IMR-90 (cell line): ENCODE data around the gene TRPM3. TPM values are rescaled to one million over a fixed set of nuclear protein-coding genes. Genes with fewer than 3 reads are reported as not detected.

Source experiments
- ATAC-seq: fragments of 200-7000 bp; cut with Tn5 transposase; 2 replicates; pipeline ENCODE4 v1.9.1; 2020; ENCODE audit warnings: low read depth, mild to moderate bottlenecking, moderate library complexity
- BruUV-seq: library from RNA; stranded (reverse); fragments of 400-500 nt; replicated peaks from 2 replicates; lab custom pipeline; 2021; lab: Mats Ljungman, UMichigan
- CTCF ChIA-PET: fragments of 300-600 bp; formaldehyde crosslinking; extraction: SDS; loops from one replicate; lab custom pipeline; 2021; ENCODE audit warnings: antibody characterized with exemption; lab: Yijun Ruan, JAX
- POLR2A ChIA-PET: fragments of 300-600 bp; sonication (Branson Sonifier 250); formaldehyde crosslinking; loops from one replicate; lab custom pipeline; 2022; ENCODE audit warnings: antibody characterized with exemption; ENCODE audit not compliant: unreplicated experiment; lab: Charles Lee
- DNase-seq: peaks from one replicate; pipeline ENCODE4 v3.0.0; 2013
- H2AFZ ChIP-seq: replicated peaks from 2 replicates; pipeline ENCODE3; 2013; ENCODE audit warnings: low read length, mild to moderate bottlenecking; ENCODE audit not compliant: poor library complexity
- H2AK5ac ChIP-seq: 2 replicates; pipeline ENCODE4 v1.6.1; 2013; ENCODE audit warnings: low read depth, low read length, inconsistent platforms
- H2AK9ac ChIP-seq: replicated peaks from 2 replicates; pipeline ENCODE3; 2013; ENCODE audit warnings: mild to moderate bottlenecking, low read depth, low read length, moderate library complexity; ENCODE audit not compliant: poor library complexity
- H2BK120ac ChIP-seq: 2 replicates; pipeline ENCODE4 v1.6.1; 2013; ENCODE audit warnings: low read depth, low read length, inconsistent platforms
- H2BK15ac ChIP-seq: 3 replicates; pipeline ENCODE4 v1.6.1; 2013; ENCODE audit warnings: low read depth, low read length, inconsistent platforms
- H2BK20ac ChIP-seq: 2 replicates; pipeline ENCODE4 v1.6.1; 2013; ENCODE audit warnings: low read depth, mild to moderate bottlenecking, inconsistent platforms, low read length, moderate library complexity
- H2BK5ac ChIP-seq: 2 replicates; pipeline ENCODE4 v1.6.1; 2013; ENCODE audit warnings: mild to moderate bottlenecking, low read depth, low read length, inconsistent platforms; ENCODE audit not compliant: poor library complexity, severe bottlenecking
- H3K14ac ChIP-seq: replicated peaks from 2 replicates; pipeline ENCODE4 v1.6.1; 2013; ENCODE audit warnings: low read depth, low read length, inconsistent platforms
- H3K18ac ChIP-seq: 2 replicates; pipeline ENCODE4 v1.6.1; 2013; ENCODE audit warnings: low read depth, low read length, control low read depth
- H3K23ac ChIP-seq: 2 replicates; pipeline ENCODE4 v1.6.1; 2013; ENCODE audit warnings: low read depth, low read length, inconsistent platforms
- H3K27ac ChIP-seq: 2 replicates; pipeline ENCODE4 v1.5.1; 2013; ENCODE audit warnings: mild to moderate bottlenecking, control low read depth, low read length; ENCODE audit not compliant: insufficient read depth
- H3K27me3 ChIP-seq: 2 replicates; pipeline ENCODE4 v1.6.1; 2013; ENCODE audit warnings: low read length; ENCODE audit not compliant: control insufficient read depth, insufficient read depth
- H3K36me3 ChIP-seq: 2 replicates; pipeline ENCODE4 v1.6.1; 2013; ENCODE audit warnings: low read length, mixed read lengths; ENCODE audit not compliant: control insufficient read depth, insufficient read depth
- H3K4ac ChIP-seq: 2 replicates; pipeline ENCODE4 v1.6.1; 2013; ENCODE audit warnings: low read depth, low read length, inconsistent platforms
- H3K4me1 ChIP-seq: 2 replicates; pipeline ENCODE4 v1.6.1; 2013; ENCODE audit warnings: low read length, mixed read lengths; ENCODE audit not compliant: control insufficient read depth, insufficient read depth
- H3K4me2 ChIP-seq: 2 replicates; pipeline ENCODE4 v1.6.1; 2013; ENCODE audit warnings: low read depth, mild to moderate bottlenecking, control low read depth, low read length, moderate library complexity
- H3K4me3 ChIP-seq: 2 replicates; pipeline ENCODE4 v1.5.1; 2013; ENCODE audit warnings: low read depth, mild to moderate bottlenecking, control low read depth, low read length, moderate library complexity; ENCODE audit not compliant: insufficient read depth
- H3K56ac ChIP-seq: 2 replicates; pipeline ENCODE4 v1.6.1; 2013; ENCODE audit warnings: low read length, inconsistent platforms; ENCODE audit not compliant: insufficient read depth; ENCODE audit errors: extremely low read depth
- H3K79me1 ChIP-seq, 2 experiments: 2 replicates each; pipeline ENCODE4 v1.6.1; 2013; ENCODE audit warnings: low read length in 2 of 2, inconsistent platforms in 1 of 2, low read depth in 1 of 2
- H3K9ac ChIP-seq: 2 replicates; pipeline ENCODE4 v1.6.1; 2013; ENCODE audit warnings: low read depth, low read length, control low read depth
- H3K9me1 ChIP-seq: 2 replicates; pipeline ENCODE4 v1.6.1; 2013; ENCODE audit warnings: low read length, inconsistent platforms; ENCODE audit not compliant: insufficient read depth
- H3K9me3 ChIP-seq: 2 replicates; pipeline ENCODE4 v1.6.1; 2013; ENCODE audit warnings: low read length; ENCODE audit not compliant: control insufficient read depth, insufficient read depth
- H4K20me1 ChIP-seq: 2 replicates; pipeline ENCODE4 v1.6.1; 2013; ENCODE audit warnings: low read length, inconsistent platforms; ENCODE audit not compliant: insufficient read depth
- H4K5ac ChIP-seq: 2 replicates; pipeline ENCODE4 v1.6.1; 2013; ENCODE audit warnings: mild to moderate bottlenecking, low read depth, low read length, control low read depth
- H4K8ac ChIP-seq, 2 experiments: 2 replicates each; pipeline ENCODE4 v1.6.1; 2013; ENCODE audit warnings: low read depth in 2 of 2, low read length in 2 of 2, control low read depth in 1 of 2, inconsistent platforms in 1 of 2
- H4K91ac ChIP-seq: 2 replicates; pipeline ENCODE4 v1.6.1; 2013; ENCODE audit warnings: low read depth, low read length, inconsistent platforms; ENCODE audit not compliant: insufficient read depth
- BHLHE40 ChIP-seq: fragments of 150-350 bp; IDR thresholded peaks from 2 replicates; pipeline ENCODE4 v1.6.1; 2016; ENCODE audit warnings: mild to moderate bottlenecking, low read depth, low read length
- CEBPB ChIP-seq: IDR thresholded peaks from 2 replicates; pipeline ENCODE4 v1.6.1; 2012; ENCODE audit warnings: low read depth, low read length, improper control_type of control experiment
- CHD1 ChIP-seq: IDR thresholded peaks from 2 replicates; pipeline ENCODE4 v1.6.1; 2012; ENCODE audit warnings: low read depth, low read length, improper control_type of control experiment
- FOS ChIP-seq: fragments of 150-350 bp; IDR thresholded peaks from 2 replicates; pipeline ENCODE4 v1.6.1; 2016; ENCODE audit warnings: low read depth, low read length
- MAFK ChIP-seq: IDR thresholded peaks from 2 replicates; pipeline ENCODE4 v1.6.1; 2012; ENCODE audit warnings: low read depth, low read length, improper control_type of control experiment
- MXI1 ChIP-seq: IDR thresholded peaks from 2 replicates; pipeline ENCODE4 v1.6.1; 2012; ENCODE audit warnings: low read depth, mild to moderate bottlenecking, low read length, moderate library complexity, borderline replicate concordance
- NFE2L2 ChIP-seq: fragments of 150-350 bp; IDR thresholded peaks from 2 replicates; pipeline ENCODE4 v1.6.1; 2016; ENCODE audit warnings: low read depth, mild to moderate bottlenecking, low read length
- POLR2A ChIP-seq: IDR thresholded peaks from 2 replicates; pipeline ENCODE4 v1.6.1; 2012; ENCODE audit warnings: mild to moderate bottlenecking, low read depth, low read length
- RAD21 ChIP-seq: IDR thresholded peaks from 2 replicates; pipeline ENCODE4 v1.6.1; 2012; ENCODE audit warnings: low read length, improper control_type of control experiment
- RCOR1 ChIP-seq: IDR thresholded peaks from 2 replicates; pipeline ENCODE4 v1.6.1; 2012; ENCODE audit warnings: mild to moderate bottlenecking, low read length, improper control_type of control experiment; ENCODE audit not compliant: insufficient replicate concordance
- RFX5 ChIP-seq: IDR thresholded peaks from 2 replicates; pipeline ENCODE4 v1.8.0; 2012; ENCODE audit warnings: low read depth, mild to moderate bottlenecking, low read length, moderate library complexity
- SMC3 ChIP-seq: fragments of 150-350 bp; IDR thresholded peaks from 2 replicates; pipeline ENCODE4 v1.6.1; 2016; ENCODE audit warnings: low read depth, mild to moderate bottlenecking, antibody characterized with exemption, low read length, moderate library complexity
- WGBS, 2 experiments: methylation state at CpG; one replicate each; pipeline versions ENCODE4 v1.1.5 to v1.1.7; 2013; ENCODE audit warnings: missing lambda C conversion rate in 2 of 2; ENCODE audit not compliant: insufficient read length in 1 of 2; ENCODE audit errors: extremely low coverage in 2 of 2; 5-methylcytosine and 5-hydroxymethylcytosine counted together
- dilution Hi-C: fragments of 300-500 bp; cut with HindIII; formaldehyde crosslinking; loops from one replicate; pipeline ENCODE4 v1.14.3; 2018; ENCODE audit warnings: low sequenced_read_pairs; ENCODE audit not compliant: unreplicated experiment
- in situ Hi-C: fragments of 300-500 bp; cut with MboI; formaldehyde crosslinking; loops from 3 replicates; pipeline ENCODE4 v1.14.3; 2019; ENCODE audit warnings: low sequenced_read_pairs, inconsistent platforms, mixed read lengths
- intact Hi-C: fragments of 100-400 bp; cut with micrococcal nuclease; formaldehyde crosslinking; loops from 2 replicates; pipeline ENCODE4 v1.10.0; 2022
- polyA plus RNA-seq, 3 experiments: library from polyadenylated mRNA; depleted of rRNA; stranded (reverse); fragments of >200 nt; gene quantifications; 2 replicates each; pipeline ENCODE4 v1.2.3, GENCODE V29; 2012; ENCODE audit warnings: low replicate concordance in 1 of 3
- total RNA-seq: library from RNA; depleted of rRNA; stranded (reverse); fragments of >200 nt; gene quantifications from 2 replicates; pipeline ENCODE4 v1.2.3, GENCODE V29; 2012
- TF ChIP-seq, protein P1 (sequence below): conservative IDR thresholded peaks from 2 replicates; pipeline ENCODE4 v1.5.1; 2012; ENCODE audit warnings: mild to moderate bottlenecking, low read depth, low read length, improper control_type of control experiment
- TF ChIP-seq, protein P2 (sequence below): fragments of 150-350 bp; IDR thresholded peaks from 2 replicates; pipeline ENCODE4 v1.6.1; 2016; ENCODE audit warnings: low read depth, mild to moderate bottlenecking, low read length, moderate library complexity, borderline replicate concordance
- TF ChIP-seq, protein P3 (sequence below): fragments of 150-350 bp; IDR thresholded peaks from 2 replicates; pipeline ENCODE4 v1.6.1; 2017; ENCODE audit warnings: mild to moderate bottlenecking, antibody characterized with exemption, low read length, low read depth

TRPM3 gene
- total and polyA plus RNA-seq, 2 of the 4 experiments (the other 2 are of a cell fraction) = not detected

DNA sequence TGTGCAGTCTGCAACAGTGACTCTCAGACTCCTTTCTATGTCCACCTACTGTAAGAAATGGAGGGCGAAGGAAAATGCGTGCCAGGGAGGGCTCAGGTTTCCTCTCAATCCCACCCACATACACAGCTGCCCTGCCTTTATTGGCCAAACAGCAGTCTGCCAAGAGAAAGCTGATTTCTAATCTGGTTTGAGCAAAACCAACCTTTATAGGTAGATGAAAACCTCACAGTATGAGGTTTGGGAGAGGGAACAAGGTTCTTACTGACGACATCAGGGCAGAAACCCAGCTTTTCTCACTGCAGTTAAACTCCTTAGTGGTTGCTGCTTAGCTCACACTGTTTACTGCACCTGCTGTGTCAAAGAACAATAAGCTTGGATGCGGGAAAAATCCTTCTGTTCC is 554.7 kb downstream of the TRPM3 start:
- Histone ChIP-seq H2AFZ (no peak overlapping the region), H2AK5ac (peak overlapping the region; percentile 65; the same call in 1 of the 2 replicates), H3K23ac (no peak overlapping the region), H2BK15ac (peak overlapping the region; percentile 38; the same call in 1 of the 3 replicates), H3K9me3 (no peaks in the 10 kb centered on the region), H3K79me1 (no peaks in the 10 kb centered on the region), H3K36me3 (no peaks in the 10 kb centered on the region), H2BK20ac (no peak overlapping the region), H3K18ac (no peak overlapping the region; the same call in 1 of the 2 replicates), H3K4me3 (no peak overlapping the region), H2AK9ac (no peak overlapping the region), H3K27me3 (no peaks in the 10 kb centered on the region), H4K8ac (no peak overlapping the region), H3K27ac (no peak overlapping the region), H2BK5ac (no peak overlapping the region), H4K5ac (no peak overlapping the region), H4K20me1 (no peaks in the 10 kb centered on the region), H4K91ac (no peak overlapping the region), H3K9ac (no peak overlapping the region), H2BK120ac (peak overlapping the region; percentile 27; the same call in 1 of the 2 replicates), H3K14ac (no peak overlapping the region), H3K4me2 (no peak overlapping the region), H3K4ac (no peak overlapping the region; the same call in 1 of the 2 replicates), H3K4me1 (peaks cover 17% of the 10 kb centered on the region), H3K9me1 (peaks cover 20% of the 10 kb centered on the region), H3K56ac (no peak overlapping the region)
- intact Hi-C loops (no loop called here), dilution Hi-C loops (no loop called here), in situ Hi-C loops (no loop called here)
- BruUV-seq = no TSS peak
- ATAC-seq = no peak
- ChIA-PET POLR2A (no interaction called here), CTCF (no interaction called here)
- no peak for TF ChIP-seq POLR2A
- no peak for TF ChIP-seq CHD1
- no peak for TF ChIP-seq FOS
- TF ChIP-seq CEBPB = no peak
- TF ChIP-seq RCOR1 = no peak
- TF ChIP-seq, protein P1, sequence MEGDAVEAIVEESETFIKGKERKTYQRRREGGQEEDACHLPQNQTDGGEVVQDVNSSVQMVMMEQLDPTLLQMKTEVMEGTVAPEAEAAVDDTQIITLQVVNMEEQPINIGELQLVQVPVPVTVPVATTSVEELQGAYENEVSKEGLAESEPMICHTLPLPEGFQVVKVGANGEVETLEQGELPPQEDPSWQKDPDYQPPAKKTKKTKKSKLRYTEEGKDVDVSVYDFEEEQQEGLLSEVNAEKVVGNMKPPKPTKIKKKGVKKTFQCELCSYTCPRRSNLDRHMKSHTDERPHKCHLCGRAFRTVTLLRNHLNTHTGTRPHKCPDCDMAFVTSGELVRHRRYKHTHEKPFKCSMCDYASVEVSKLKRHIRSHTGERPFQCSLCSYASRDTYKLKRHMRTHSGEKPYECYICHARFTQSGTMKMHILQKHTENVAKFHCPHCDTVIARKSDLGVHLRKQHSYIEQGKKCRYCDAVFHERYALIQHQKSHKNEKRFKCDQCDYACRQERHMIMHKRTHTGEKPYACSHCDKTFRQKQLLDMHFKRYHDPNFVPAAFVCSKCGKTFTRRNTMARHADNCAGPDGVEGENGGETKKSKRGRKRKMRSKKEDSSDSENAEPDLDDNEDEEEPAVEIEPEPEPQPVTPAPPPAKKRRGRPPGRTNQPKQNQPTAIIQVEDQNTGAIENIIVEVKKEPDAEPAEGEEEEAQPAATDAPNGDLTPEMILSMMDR = no peak
- TF ChIP-seq, protein P2, sequence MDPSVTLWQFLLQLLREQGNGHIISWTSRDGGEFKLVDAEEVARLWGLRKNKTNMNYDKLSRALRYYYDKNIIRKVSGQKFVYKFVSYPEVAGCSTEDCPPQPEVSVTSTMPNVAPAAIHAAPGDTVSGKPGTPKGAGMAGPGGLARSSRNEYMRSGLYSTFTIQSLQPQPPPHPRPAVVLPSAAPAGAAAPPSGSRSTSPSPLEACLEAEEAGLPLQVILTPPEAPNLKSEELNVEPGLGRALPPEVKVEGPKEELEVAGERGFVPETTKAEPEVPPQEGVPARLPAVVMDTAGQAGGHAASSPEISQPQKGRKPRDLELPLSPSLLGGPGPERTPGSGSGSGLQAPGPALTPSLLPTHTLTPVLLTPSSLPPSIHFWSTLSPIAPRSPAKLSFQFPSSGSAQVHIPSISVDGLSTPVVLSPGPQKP = no peak
- no peak for TF ChIP-seq RAD21
- no peak for TF ChIP-seq MXI1
- TF ChIP-seq NFE2L2 = no peak
- TF ChIP-seq SMC3 = no peak
- no peak for TF ChIP-seq MAFK
- no peak for TF ChIP-seq RFX5
- TF ChIP-seq, protein P3, sequence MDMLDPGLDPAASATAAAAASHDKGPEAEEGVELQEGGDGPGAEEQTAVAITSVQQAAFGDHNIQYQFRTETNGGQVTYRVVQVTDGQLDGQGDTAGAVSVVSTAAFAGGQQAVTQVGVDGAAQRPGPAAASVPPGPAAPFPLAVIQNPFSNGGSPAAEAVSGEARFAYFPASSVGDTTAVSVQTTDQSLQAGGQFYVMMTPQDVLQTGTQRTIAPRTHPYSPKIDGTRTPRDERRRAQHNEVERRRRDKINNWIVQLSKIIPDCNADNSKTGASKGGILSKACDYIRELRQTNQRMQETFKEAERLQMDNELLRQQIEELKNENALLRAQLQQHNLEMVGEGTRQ = no peak
- TF ChIP-seq BHLHE40 = no peak
- WGBS, 2 experiments = no CpG with 5 or more reads among the region's 4 CpGs
- no peak for DNase-seq
